ENCODE measurements around the gene ADIPOQ. TPM values are rescaled to one million over a fixed set of nuclear protein-coding genes. Genes with fewer than 3 reads are reported as not detected.
"Not testable (repeated sequence)": the region's sequence is repeated elsewhere in the genome, so short reads cannot be mapped to it uniquely, and the experiment has no call there.

Gene ADIPOQ
- total and polyA plus RNA-seq, 10 donors: 0.11 to 0.17 (median 0.12) TPM; not detected in 7

DNA sequence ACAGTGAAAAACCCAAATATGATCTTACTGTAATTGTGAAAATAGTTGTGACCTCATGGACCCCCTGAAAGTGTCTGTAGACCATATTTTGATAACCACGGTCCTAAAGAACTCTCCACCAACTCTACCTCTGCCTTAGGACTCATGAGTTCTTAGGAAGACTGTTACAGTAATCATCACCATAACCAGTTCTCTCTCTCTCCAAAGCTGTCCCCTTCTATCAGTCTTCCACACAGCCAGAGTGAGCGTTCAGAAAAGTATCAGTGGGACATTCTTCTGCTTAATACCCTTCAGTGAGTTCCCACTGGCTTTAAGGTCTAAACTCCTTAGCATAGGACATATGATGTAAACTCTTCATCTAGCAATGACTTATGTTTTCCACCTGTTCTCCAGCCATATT lies 60.2 kb downstream of the ADIPOQ start:
- no peak overlapping the region for H3K4me3 ChIP-seq
- H3K27me3 ChIP-seq (replicated peaks in 1 of 7): no peaks in the 10 kb centered on the region
- DNase-seq: no peak
- H3K4me1 ChIP-seq: peaks cover 0 to 16% (median 6%) of the 10 kb centered on the region in 6 donors
- no peaks in the 10 kb centered on the region for H3K36me3 ChIP-seq
- H3K9me3 ChIP-seq: peaks cover 0 to 43% (median 15%) of the 10 kb centered on the region in 8 donors
- H3K27ac ChIP-seq: no peak overlapping the region
- intact Hi-C loops (cut with DNase I; ENCODE audit: low total_unique reads): no loop called here
- 87 to 96% (median 94%) methylated on average over 2 of the region's 2 CpGs for WGBS, 5 donors
- TF ChIP-seq POLR2A (IDR thresholded peaks at IDR 0.05) (no peak), POLR2AphosphoS5 (IDR thresholded peaks at IDR 0.05) (no peak)
- TF ChIP-seq, protein P1, sequence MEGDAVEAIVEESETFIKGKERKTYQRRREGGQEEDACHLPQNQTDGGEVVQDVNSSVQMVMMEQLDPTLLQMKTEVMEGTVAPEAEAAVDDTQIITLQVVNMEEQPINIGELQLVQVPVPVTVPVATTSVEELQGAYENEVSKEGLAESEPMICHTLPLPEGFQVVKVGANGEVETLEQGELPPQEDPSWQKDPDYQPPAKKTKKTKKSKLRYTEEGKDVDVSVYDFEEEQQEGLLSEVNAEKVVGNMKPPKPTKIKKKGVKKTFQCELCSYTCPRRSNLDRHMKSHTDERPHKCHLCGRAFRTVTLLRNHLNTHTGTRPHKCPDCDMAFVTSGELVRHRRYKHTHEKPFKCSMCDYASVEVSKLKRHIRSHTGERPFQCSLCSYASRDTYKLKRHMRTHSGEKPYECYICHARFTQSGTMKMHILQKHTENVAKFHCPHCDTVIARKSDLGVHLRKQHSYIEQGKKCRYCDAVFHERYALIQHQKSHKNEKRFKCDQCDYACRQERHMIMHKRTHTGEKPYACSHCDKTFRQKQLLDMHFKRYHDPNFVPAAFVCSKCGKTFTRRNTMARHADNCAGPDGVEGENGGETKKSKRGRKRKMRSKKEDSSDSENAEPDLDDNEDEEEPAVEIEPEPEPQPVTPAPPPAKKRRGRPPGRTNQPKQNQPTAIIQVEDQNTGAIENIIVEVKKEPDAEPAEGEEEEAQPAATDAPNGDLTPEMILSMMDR (IDR thresholded peaks at IDR 0.05 in 8 of 11, conservative IDR thresholded peaks at IDR 0.05 in 3 of 11): no peak

DNA sequence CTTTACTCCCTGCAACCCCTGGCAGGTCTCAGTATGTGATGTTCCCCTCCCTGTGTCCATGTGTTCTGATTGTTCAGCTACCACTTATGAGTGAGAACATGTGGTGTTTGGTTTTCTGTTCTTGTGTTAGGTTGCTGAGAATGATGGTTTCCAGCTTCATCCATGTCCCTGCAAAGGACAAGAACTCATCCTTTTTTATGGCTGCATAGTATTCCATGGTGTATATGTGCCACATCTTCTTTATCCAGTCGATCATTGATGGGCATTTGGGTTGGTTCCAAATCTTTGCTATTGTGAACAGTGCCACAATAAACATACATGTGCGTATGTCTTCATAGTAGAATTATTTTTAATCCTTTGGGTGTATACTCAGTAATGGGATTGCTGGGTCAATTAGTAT lies 61.2 kb downstream of the ADIPOQ start:
- 69 to 98% (median 79%) methylated on average over 2 of the region's 2 CpGs for WGBS, 5 donors
- intact Hi-C loops (cut with DNase I; ENCODE audit: low total_unique reads): not testable (repeated sequence)
- peaks cover 0 to 22% (median 7%) of the 10 kb centered on the region in 6 donors for H3K4me1 ChIP-seq

DNA sequence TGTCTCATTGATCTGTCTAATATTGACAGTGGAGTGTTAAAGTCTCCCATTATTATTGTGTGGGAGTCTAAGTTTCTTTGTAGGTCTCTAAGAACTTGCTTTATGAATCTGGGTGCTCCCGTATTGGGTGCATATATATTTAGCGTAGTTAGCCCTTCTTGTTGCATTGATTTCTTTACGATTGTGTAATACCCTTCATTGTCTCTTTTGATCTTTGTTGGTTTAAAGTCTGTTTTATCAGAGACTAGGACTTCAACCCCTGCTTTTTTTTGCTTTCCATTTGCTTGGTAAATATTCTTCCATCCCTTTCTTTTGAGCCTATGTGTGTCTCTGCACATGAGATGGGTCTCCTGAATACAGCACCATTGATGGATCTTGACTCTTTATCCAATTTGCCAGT lies 64.6 kb downstream of the ADIPOQ start:
- Histone ChIP-seq H3K4me1 (peaks cover 0 to 21% (median 13%) of the 10 kb centered on the region in 6 donors), H3K9me3 (peaks cover 0 to 46% (median 15%) of the 10 kb centered on the region in 8 donors)
- DNase-seq; H3K27me3 ChIP-seq (replicated peaks in 1 of 7); H3K4me3 ChIP-seq; intact Hi-C loops (cut with DNase I; ENCODE audit: low total_unique reads); H3K27ac ChIP-seq; H3K36me3 ChIP-seq: not testable (repeated sequence)
- WGBS, 5 donors: 95 to 99% (median 95%) methylated on average over 3 of the region's 3 CpGs

More for the DNA sequence above, 61.2 kb downstream of the ADIPOQ start:
- H3K9me3 ChIP-seq: peaks cover 0 to 46% (median 15%) of the 10 kb centered on the region in 8 donors
- not testable (repeated sequence) for H3K4me3 ChIP-seq; H3K27ac ChIP-seq; H3K36me3 ChIP-seq; H3K27me3 ChIP-seq (replicated peaks in 1 of 7); DNase-seq

Other genes starting within 250 kb of the ADIPOQ start
- gene AHSG, start 229.7 kb upstream of the ADIPOQ start, total RNA-seq: under 1 TPM in 1 of 7 donors, not detected in 6; 0.30 TPM
- not detected for gene AHSG, start 229.7 kb upstream of the ADIPOQ start, polyA plus RNA-seq
- not detected for gene FETUB, start 202.3 kb upstream of the ADIPOQ start, total RNA-seq
- not detected for gene FETUB, start 202.3 kb upstream of the ADIPOQ start, polyA plus RNA-seq
- not detected for gene HRG, start 176.7 kb upstream of the ADIPOQ start, total RNA-seq
- not detected for gene HRG, start 176.7 kb upstream of the ADIPOQ start, polyA plus RNA-seq
- gene KNG1, start 125.4 kb upstream of the ADIPOQ start, total RNA-seq: under 1 TPM in 1 of 7 donors, not detected in 6; 0.36 TPM
- not detected for gene KNG1, start 125.4 kb upstream of the ADIPOQ start, polyA plus RNA-seq
- 100 to 1,000 TPM; 255 to 512 (median 355) TPM for gene EIF4A2, start 59.1 kb upstream of the ADIPOQ start, total RNA-seq
- gene EIF4A2, start 59.1 kb upstream of the ADIPOQ start, polyA plus RNA-seq: 100 to 1,000 TPM; 354 to 397 (median 381) TPM
- gene RFC4, start 36.2 kb upstream of the ADIPOQ start, total RNA-seq: 10 to 100 TPM; 14.4 to 22.0 (median 18.3) TPM
- 10 to 100 TPM; 17.5 to 27.2 (median 23.9) TPM for gene RFC4, start 36.2 kb upstream of the ADIPOQ start, polyA plus RNA-seq
- 100 to 1,000 TPM; 160 to 247 (median 211) TPM for gene ST6GAL1, start 87.8 kb downstream of the ADIPOQ start, total RNA-seq
- gene ST6GAL1, start 87.8 kb downstream of the ADIPOQ start, polyA plus RNA-seq: 10 to 100 TPM; 46.7 to 67.5 (median 59.3) TPM

Measured in spleen (tissue), 11 donors.